Neural progenitor cell (in vitro differentiated cells): ENCODE results near the gene MAPK12.

ENCODE experiments used
- CTCF ChIP-seq: fragments of 200-600 bp; sonication (generic); IDR thresholded peaks from 2 replicates; pipeline ENCODE4 v1.5.1; 2017; ENCODE audit warnings: antibody characterized with exemption, mild to moderate bottlenecking
- EZH2 ChIP-seq: fragments of 200-600 bp; sonication (generic); IDR thresholded peaks from 2 replicates; pipeline ENCODE4 v1.6.1; 2017; ENCODE audit warnings: antibody characterized with exemption, mild to moderate bottlenecking, moderate library complexity
- EZH2phosphoT487 ChIP-seq: fragments of 200-600 bp; sonication (generic); IDR thresholded peaks from 2 replicates; pipeline ENCODE4 v1.6.1; 2017; ENCODE audit warnings: antibody characterized with exemption

DNA sequence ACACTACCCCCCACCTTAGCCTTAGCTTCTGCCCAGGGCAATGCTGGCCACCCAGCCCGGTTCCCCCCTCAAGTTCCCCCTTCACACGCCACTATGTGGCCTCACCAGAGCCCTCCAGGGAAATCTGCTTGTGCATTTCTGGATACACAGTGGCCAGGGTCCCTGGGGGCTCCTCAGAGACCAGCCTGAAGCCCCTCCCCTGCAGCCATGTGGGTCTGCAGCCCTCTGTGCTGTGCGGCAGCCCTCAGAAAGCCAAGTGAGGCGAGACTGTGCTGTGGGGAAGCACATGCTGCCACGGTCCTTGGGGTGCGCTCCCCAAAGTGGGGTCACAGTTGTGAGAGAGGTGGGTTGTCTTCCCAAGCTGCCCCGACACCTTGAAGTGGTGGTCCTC lies 48.1 kb upstream of the MAPK12 start:
- no peak for TF ChIP-seq CTCF
- no peak for TF ChIP-seq EZH2phosphoT487
- no peak for TF ChIP-seq EZH2
